ENCODE measurements around the gene TRPM3.
A peak's percentile ranks its signal among the peaks of the same experiment; 100 is the strongest.

TRPM3 gene

DNA sequence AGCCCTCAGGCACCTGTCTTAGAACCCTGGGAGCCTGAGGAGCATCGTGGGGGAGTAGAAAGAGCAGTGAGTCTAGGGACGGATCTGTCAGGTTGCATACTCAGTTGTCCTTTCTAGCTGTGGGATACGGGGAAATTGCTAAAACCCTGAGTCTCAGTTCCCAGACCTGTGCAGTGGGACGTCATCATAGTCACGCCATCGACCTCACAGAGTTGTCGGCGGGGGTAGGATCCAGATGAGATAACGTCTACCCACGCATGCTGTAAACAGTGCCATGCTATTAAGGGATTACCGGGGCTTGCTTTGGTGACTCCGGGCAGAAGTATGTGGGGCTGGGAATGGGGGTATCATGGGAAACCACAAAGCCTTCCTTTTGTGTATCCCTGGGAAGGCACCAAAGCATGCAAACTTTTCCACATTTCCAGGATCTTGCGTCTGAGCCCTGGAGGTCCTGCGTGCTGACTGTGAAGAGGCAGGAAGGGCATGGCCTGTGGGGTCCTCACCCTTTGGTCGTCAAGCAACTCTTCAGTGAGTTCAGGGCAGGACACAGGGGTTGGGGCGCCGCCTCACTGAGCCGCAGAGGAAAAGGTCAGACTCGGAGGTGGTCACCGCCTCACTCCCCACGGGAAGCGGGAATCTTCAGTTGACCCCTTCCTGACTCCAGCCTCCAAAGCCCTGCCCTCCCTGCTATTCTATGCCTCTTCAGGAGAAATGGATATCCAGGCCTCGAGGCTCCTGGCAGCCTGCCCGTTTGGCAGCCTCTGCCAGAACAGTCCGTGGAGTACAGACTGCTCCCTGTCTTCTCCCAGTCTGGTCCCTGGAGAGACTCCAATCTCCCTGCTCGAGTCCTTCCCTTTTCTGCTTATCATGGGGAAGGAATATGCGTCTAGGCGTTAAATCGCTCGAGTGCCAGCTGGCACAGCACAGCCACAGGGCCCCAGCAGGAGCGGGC lies 520.1 kb downstream of the TRPM3 start:
- Histone ChIP-seq H3K27ac (peak overlapping the region; percentile 97 to 98), H3K4me3 (peak overlapping the region; percentile 45)
- DNase-seq (ENCODE audit: low spot score), result peak; percentile 99
- TF ChIP-seq, protein P1, sequence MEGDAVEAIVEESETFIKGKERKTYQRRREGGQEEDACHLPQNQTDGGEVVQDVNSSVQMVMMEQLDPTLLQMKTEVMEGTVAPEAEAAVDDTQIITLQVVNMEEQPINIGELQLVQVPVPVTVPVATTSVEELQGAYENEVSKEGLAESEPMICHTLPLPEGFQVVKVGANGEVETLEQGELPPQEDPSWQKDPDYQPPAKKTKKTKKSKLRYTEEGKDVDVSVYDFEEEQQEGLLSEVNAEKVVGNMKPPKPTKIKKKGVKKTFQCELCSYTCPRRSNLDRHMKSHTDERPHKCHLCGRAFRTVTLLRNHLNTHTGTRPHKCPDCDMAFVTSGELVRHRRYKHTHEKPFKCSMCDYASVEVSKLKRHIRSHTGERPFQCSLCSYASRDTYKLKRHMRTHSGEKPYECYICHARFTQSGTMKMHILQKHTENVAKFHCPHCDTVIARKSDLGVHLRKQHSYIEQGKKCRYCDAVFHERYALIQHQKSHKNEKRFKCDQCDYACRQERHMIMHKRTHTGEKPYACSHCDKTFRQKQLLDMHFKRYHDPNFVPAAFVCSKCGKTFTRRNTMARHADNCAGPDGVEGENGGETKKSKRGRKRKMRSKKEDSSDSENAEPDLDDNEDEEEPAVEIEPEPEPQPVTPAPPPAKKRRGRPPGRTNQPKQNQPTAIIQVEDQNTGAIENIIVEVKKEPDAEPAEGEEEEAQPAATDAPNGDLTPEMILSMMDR (IDR thresholded peaks at IDR 0.05), result no peak

- TF ChIP-seq, protein P1 (IDR thresholded peaks at IDR 0.05), result no peak
- peak overlapping the region; percentile 97 to 98 for H3K27ac ChIP-seq
- peak overlapping the region; percentile 45 for H3K4me3 ChIP-seq
- no peak for DNase-seq (ENCODE audit: low spot score)
Observed at GRCh38 chr9:70600506-70600905, 520.9 kb downstream of the TRPM3 start.

GRCh38 chr9:70597886-70598285 lies 523.5 kb downstream of the TRPM3 start:
- TF ChIP-seq, protein P1 (IDR thresholded peaks at IDR 0.05), result no peak
- no peak for DNase-seq (ENCODE audit: low spot score)
- peak overlapping the region in 1 of 2 donors; percentile 39 for H3K27ac ChIP-seq
- H3K4me3 ChIP-seq, result no peak overlapping the region

- H3K4me3 ChIP-seq, result no peak overlapping the region
- peak overlapping the region; percentile 19 to 43 for H3K27ac ChIP-seq
- TF ChIP-seq, protein P1 (IDR thresholded peaks at IDR 0.05), result no peak
- no peak for DNase-seq (ENCODE audit: low spot score)
Observed at GRCh38 chr9:70595211-70595610, 526.2 kb downstream of the TRPM3 start.

GRCh38 chr9:70594386-70594944 lies 527.0 kb downstream of the TRPM3 start:
- Histone ChIP-seq H3K4me3 (no peak overlapping the region), H3K27ac (peak overlapping the region; percentile 19 to 43)
- TF ChIP-seq, protein P1 (IDR thresholded peaks at IDR 0.05), result no peak
- DNase-seq (ENCODE audit: low spot score), result no peak

GRCh38 chr9:70593241-70593640 lies 528.2 kb downstream of the TRPM3 start:
- Histone ChIP-seq H3K27ac (peak overlapping the region in 1 of 2 donors; percentile 33), H3K4me3 (no peak overlapping the region)
- TF ChIP-seq, protein P1 (IDR thresholded peaks at IDR 0.05), result no peak
- no peak for DNase-seq (ENCODE audit: low spot score)

Measured in coronary artery (tissue), 2 donors.